ENCODE data around the gene ABHD5.

Gene ABHD5

DNA sequence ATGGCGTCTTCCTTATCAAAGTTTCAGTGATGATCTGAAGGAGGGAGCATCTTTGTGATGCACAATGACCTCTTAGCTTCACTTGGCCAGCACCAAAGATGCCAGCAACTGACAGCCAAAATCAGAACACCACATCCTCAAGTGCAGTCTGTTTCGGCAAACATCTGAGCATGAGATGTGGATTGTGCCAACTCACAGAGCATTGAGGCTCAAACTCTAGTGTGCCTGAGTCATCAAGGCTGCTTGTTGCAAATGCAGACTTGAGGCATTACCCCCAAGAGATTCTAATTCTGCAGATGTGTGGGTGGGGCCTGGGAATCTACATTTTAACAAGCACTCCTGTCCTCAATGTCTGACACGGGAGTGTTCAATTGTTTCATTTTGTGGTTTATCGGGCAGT lies 35.8 kb downstream of the ABHD5 start:
- H3K9me2 ChIP-seq (replicated peaks; ENCODE audit: insufficient read depth, low read length): no peaks in the 10 kb centered on the region
- H4K20me1 ChIP-seq (ENCODE audit: insufficient read depth, low read length): no peaks in the 10 kb centered on the region

DNA sequence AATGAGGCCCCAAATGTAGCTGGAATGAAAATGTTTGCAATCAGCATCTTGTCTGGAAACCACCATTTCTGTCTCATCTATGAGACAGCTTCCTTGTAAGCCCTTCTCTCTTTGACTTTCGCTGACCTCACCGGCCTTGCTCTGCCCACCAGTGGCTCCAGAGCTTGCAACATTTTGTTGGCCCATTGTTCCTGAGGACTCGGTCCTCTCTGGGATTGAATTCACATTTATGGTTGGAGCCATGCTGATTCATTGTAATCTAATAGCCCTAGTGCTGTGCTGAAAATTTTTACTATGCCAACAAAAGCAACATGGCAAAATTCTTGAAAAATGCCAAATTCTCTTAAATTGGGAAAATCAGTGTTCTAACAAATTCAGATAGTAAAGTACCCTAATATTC lies 37.2 kb downstream of the ABHD5 start:
- H3K27ac ChIP-seq (ENCODE audit: low read length): no peak overlapping the region
- H3K4me3 ChIP-seq (ENCODE audit: low read length): no peak overlapping the region
- H2AFZ ChIP-seq (ENCODE audit: low read length): no peak overlapping the region
- no peaks in the 10 kb centered on the region for H3K9me2 ChIP-seq (replicated peaks; ENCODE audit: insufficient read depth, low read length)
- TF ChIP-seq, protein P1, sequence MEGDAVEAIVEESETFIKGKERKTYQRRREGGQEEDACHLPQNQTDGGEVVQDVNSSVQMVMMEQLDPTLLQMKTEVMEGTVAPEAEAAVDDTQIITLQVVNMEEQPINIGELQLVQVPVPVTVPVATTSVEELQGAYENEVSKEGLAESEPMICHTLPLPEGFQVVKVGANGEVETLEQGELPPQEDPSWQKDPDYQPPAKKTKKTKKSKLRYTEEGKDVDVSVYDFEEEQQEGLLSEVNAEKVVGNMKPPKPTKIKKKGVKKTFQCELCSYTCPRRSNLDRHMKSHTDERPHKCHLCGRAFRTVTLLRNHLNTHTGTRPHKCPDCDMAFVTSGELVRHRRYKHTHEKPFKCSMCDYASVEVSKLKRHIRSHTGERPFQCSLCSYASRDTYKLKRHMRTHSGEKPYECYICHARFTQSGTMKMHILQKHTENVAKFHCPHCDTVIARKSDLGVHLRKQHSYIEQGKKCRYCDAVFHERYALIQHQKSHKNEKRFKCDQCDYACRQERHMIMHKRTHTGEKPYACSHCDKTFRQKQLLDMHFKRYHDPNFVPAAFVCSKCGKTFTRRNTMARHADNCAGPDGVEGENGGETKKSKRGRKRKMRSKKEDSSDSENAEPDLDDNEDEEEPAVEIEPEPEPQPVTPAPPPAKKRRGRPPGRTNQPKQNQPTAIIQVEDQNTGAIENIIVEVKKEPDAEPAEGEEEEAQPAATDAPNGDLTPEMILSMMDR (IDR thresholded peaks at IDR 0.05; ENCODE audit: low read length): no peak
- TF ChIP-seq EZH2phosphoT487 (IDR thresholded peaks at IDR 0.05; ENCODE audit: low read length): no peak
- no peak for TF ChIP-seq EZH2 (optimal IDR thresholded peaks at IDR 0.05; ENCODE audit: low read depth, low read length)
- H3K36me3 ChIP-seq (replicated peaks; ENCODE audit: insufficient read depth, low read length): no peaks in the 10 kb centered on the region
- no peak overlapping the region for H3K9ac ChIP-seq (ENCODE audit: low read length)
- no peaks in the 10 kb centered on the region for H3K79me2 ChIP-seq (ENCODE audit: low read length)
- no peak for DNase-seq
- no peaks in the 10 kb centered on the region for H4K20me1 ChIP-seq (ENCODE audit: insufficient read depth, low read length)
- no peaks in the 10 kb centered on the region for H3F3A ChIP-seq (ENCODE audit: insufficient read depth, low read length)
- H3K4me2 ChIP-seq (ENCODE audit: low read depth, low read length): no peak overlapping the region
- H3K4me1 ChIP-seq (ENCODE audit: low read length): no peaks in the 10 kb centered on the region
- no peaks in the 10 kb centered on the region for H3K9me3 ChIP-seq (replicated peaks; ENCODE audit: insufficient read depth, low read length)
- H3K27me3 ChIP-seq (replicated peaks; ENCODE audit: insufficient read depth, low read length): no peaks in the 10 kb centered on the region

More for the DNA sequence above, 35.8 kb downstream of the ABHD5 start:
- Histone ChIP-seq H3K36me3 (replicated peaks; ENCODE audit: insufficient read depth, low read length) (no peaks in the 10 kb centered on the region), H3K27ac (ENCODE audit: low read length) (no peak overlapping the region), H3F3A (ENCODE audit: insufficient read depth, low read length) (no peaks in the 10 kb centered on the region), H3K9ac (ENCODE audit: low read length) (no peak overlapping the region), H2AFZ (ENCODE audit: low read length) (no peak overlapping the region), H3K9me3 (replicated peaks; ENCODE audit: insufficient read depth, low read length) (no peaks in the 10 kb centered on the region), H3K4me3 (ENCODE audit: low read length) (no peak overlapping the region), H3K4me1 (ENCODE audit: low read length) (no peaks in the 10 kb centered on the region), H3K79me2 (ENCODE audit: low read length) (no peaks in the 10 kb centered on the region), H3K4me2 (ENCODE audit: low read depth, low read length) (no peak overlapping the region), H3K27me3 (replicated peaks; ENCODE audit: insufficient read depth, low read length) (no peaks in the 10 kb centered on the region)
- TF ChIP-seq EZH2phosphoT487 (IDR thresholded peaks at IDR 0.05; ENCODE audit: low read length) (no peak), EZH2 (optimal IDR thresholded peaks at IDR 0.05; ENCODE audit: low read depth, low read length) (no peak)
- TF ChIP-seq, protein P1 (IDR thresholded peaks at IDR 0.05; ENCODE audit: low read length): no peak
- DNase-seq: no peak

DNA sequence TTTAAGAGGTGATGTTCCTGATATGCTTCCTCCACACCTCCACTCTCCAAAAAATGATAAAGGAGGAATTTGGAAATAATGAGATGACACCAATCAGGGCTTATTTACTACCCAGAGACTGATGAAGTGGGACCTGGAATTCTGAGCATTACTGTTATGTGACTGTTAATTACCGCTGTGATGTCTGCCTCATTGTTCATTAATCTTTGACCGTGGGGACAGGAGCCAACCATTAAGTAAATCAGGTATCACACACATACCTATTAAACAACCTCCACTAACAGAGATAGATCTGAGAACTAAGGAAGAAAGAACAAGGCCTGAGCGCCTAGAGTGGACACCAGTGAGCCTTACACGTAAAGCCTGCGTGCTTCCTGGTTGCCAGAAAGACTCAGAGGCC lies 37.7 kb downstream of the ABHD5 start:
- Histone ChIP-seq H3K9me3 (replicated peaks; ENCODE audit: insufficient read depth, low read length) (no peaks in the 10 kb centered on the region), H3K27ac (ENCODE audit: low read length) (no peak overlapping the region), H4K20me1 (ENCODE audit: insufficient read depth, low read length) (no peaks in the 10 kb centered on the region), H3K9me2 (replicated peaks; ENCODE audit: insufficient read depth, low read length) (no peaks in the 10 kb centered on the region), H3K79me2 (ENCODE audit: low read length) (no peaks in the 10 kb centered on the region), H3K4me2 (ENCODE audit: low read depth, low read length) (no peak overlapping the region), H3K27me3 (replicated peaks; ENCODE audit: insufficient read depth, low read length) (no peaks in the 10 kb centered on the region), H3K36me3 (replicated peaks; ENCODE audit: insufficient read depth, low read length) (no peaks in the 10 kb centered on the region), H3F3A (ENCODE audit: insufficient read depth, low read length) (no peaks in the 10 kb centered on the region), H3K9ac (ENCODE audit: low read length) (no peak overlapping the region), H3K4me3 (ENCODE audit: low read length) (no peak overlapping the region), H2AFZ (ENCODE audit: low read length) (no peak overlapping the region), H3K4me1 (ENCODE audit: low read length) (no peaks in the 10 kb centered on the region)
- no peak for DNase-seq
- TF ChIP-seq EZH2phosphoT487 (IDR thresholded peaks at IDR 0.05; ENCODE audit: low read length) (no peak), EZH2 (optimal IDR thresholded peaks at IDR 0.05; ENCODE audit: low read depth, low read length) (no peak)
- TF ChIP-seq, protein P1 (IDR thresholded peaks at IDR 0.05; ENCODE audit: low read length): no peak

All from MM.1S (cell line).